ENCODE measurements around the gene PRDX4. TPM values are rescaled to one million over a fixed set of nuclear protein-coding genes. Genes with fewer than 3 reads are reported as not detected.
"Not testable (repeated sequence)": the region's sequence is repeated elsewhere in the genome, so short reads cannot be mapped to it uniquely, and the experiment has no call there.

The PRDX4 gene
- total RNA-seq, 4 donors from 2014 or later: 106 to 140 (median 120) TPM

- no peak for DNase-seq (ENCODE audit: low spot score)
- no peak for ATAC-seq (ENCODE audit: low FRiP score)
- TF ChIP-seq CTCF (IDR thresholded peaks at IDR 0.05): no peak
Observed at GRCh38 chrX:23670528-23670927, 3.2 kb downstream of the PRDX4 start.

- TF ChIP-seq CTCF (IDR thresholded peaks at IDR 0.05): no peak
- DNase-seq (ENCODE audit: low spot score): no peak
- no peak for ATAC-seq (ENCODE audit: low FRiP score)
Observed at GRCh38 chrX:23673108-23673507, 5.8 kb downstream of the PRDX4 start.

GRCh38 chrX:23676486-23676885, 9.2 kb downstream of the PRDX4 start:
- not testable (repeated sequence) for ATAC-seq (ENCODE audit: low FRiP score); DNase-seq (ENCODE audit: low spot score)

GRCh38 chrX:23692166-23692565, 24.9 kb downstream of the PRDX4 start:
- no peak for DNase-seq (ENCODE audit: low spot score)
- TF ChIP-seq CTCF (IDR thresholded peaks at IDR 0.05): no peak
- no peak for ATAC-seq (ENCODE audit: low FRiP score)

GRCh38 chrX:23694606-23695005, 27.3 kb downstream of the PRDX4 start:
- TF ChIP-seq CTCF (IDR thresholded peaks at IDR 0.05): no peak
- no peak for DNase-seq (ENCODE audit: low spot score)
- no peak for ATAC-seq (ENCODE audit: low FRiP score)

GRCh38 chrX:23699636-23700194, 32.4 kb downstream of the PRDX4 start:
- TF ChIP-seq CTCF (IDR thresholded peaks at IDR 0.05): no peak
- peak; percentile 32 for DNase-seq (ENCODE audit: low spot score)
- peak; percentile 56 for ATAC-seq (ENCODE audit: low FRiP score)

- TF ChIP-seq CTCF (IDR thresholded peaks at IDR 0.05): no peak
- DNase-seq (ENCODE audit: low spot score) (no peak), ATAC-seq (ENCODE audit: low FRiP score) (no peak)
Observed at GRCh38 chrX:23704673-23705206, 37.4 kb downstream of the PRDX4 start.
